Endothelial cell of umbilical vein (primary cell): Measurements from ENCODE around the gene AKNA. TPM values are rescaled to one million over a fixed set of nuclear protein-coding genes. Genes with fewer than 3 reads are reported as not detected.

Source experiments
- BruUV-seq: library from RNA; stranded (reverse); fragments of 400-500 nt; replicated peaks from 2 replicates; lab custom pipeline; 2021; lab: Mats Ljungman, UMichigan
- CTCF ChIA-PET: fragments of 300-600, 350-600 bp; sonication (Branson Sonifier 250); formaldehyde crosslinking; loops from one replicate; lab custom pipeline; 2021; ENCODE audit warnings: antibody characterized with exemption, inconsistent platforms; lab: Charles Lee
- POLR2A ChIA-PET: fragments of 300-600, 350-600 bp; sonication (Branson Sonifier 250); formaldehyde crosslinking; loops from one replicate; lab custom pipeline; 2021; ENCODE audit warnings: antibody characterized with exemption, inconsistent platforms; lab: Charles Lee
- DNase-seq: peaks from one replicate; pipeline ENCODE4 v3.0.0-alpha.2; 2011; ENCODE audit warnings: low read depth, low spot score
- FAIRE-seq: peaks from 2 replicates; lab custom pipeline; 2011; peaks lifted over from hg19 to GRCh38; lab: Jason Lieb, UNC
- H2AFZ ChIP-seq: 2 replicates; pipeline ENCODE4 v1.6.0; 2012; ENCODE audit warnings: low read depth, low read length, control low read depth, inconsistent platforms
- H3K27ac ChIP-seq: 2 replicates; pipeline ENCODE4 v1.5.1; 2011; ENCODE audit warnings: low read depth, mild to moderate bottlenecking, control low read depth, low read length, moderate library complexity; ENCODE audit not compliant: insufficient read depth
- H3K27me3 ChIP-seq, 2 experiments: 2 replicates each; pipeline versions ENCODE4 v1.6.0 to v1.6.1; 2011; ENCODE audit warnings: low read length in 2 of 2, mixed read lengths in 1 of 2; ENCODE audit not compliant: control insufficient read depth in 2 of 2, insufficient read depth in 2 of 2
- H3K36me3 ChIP-seq, 2 experiments: 2 replicates in 1 of 2; 3 replicates in 1 of 2; pipeline ENCODE4 v1.5.1; 2011; ENCODE audit warnings: low read length in 2 of 2, mild to moderate bottlenecking in 1 of 2, moderate library complexity in 1 of 2; ENCODE audit not compliant: control insufficient read depth in 2 of 2, insufficient read depth in 2 of 2; ENCODE audit errors: extremely low read depth in 1 of 2
- H3K4me1 ChIP-seq: 3 replicates; pipeline ENCODE4 v1.5.1; 2011; ENCODE audit warnings: mild to moderate bottlenecking, low read length; ENCODE audit not compliant: control insufficient read depth, insufficient read depth; ENCODE audit errors: extremely low read depth
- H3K4me2 ChIP-seq: 2 replicates; pipeline ENCODE4 v1.6.1; 2011; ENCODE audit warnings: low read length, control low read depth, mixed read lengths; ENCODE audit not compliant: insufficient read depth
- H3K4me3 ChIP-seq, 3 experiments: fragments of 200-600 bp in 1 of 3; sonication (generic), shearing (Covaris generic) in 1 of 3; replicated peaks in 1 of 3; 2 replicates each; pipeline ENCODE4 v1.5.1; 2011 to 2016; ENCODE audit warnings: control low read depth in 3 of 3, low read length in 3 of 3, mild to moderate bottlenecking in 2 of 3, inconsistent platforms in 1 of 3, low read depth in 1 of 3, moderate library complexity in 1 of 3; ENCODE audit not compliant: insufficient read depth in 1 of 3
- H3K79me2 ChIP-seq: 2 replicates; pipeline ENCODE4 v1.6.0; 2012; ENCODE audit warnings: low read length, inconsistent platforms; ENCODE audit not compliant: control insufficient read depth, insufficient read depth
- H3K9ac ChIP-seq: replicated peaks from 2 replicates; pipeline ENCODE3; 2011; ENCODE audit warnings: low read length, control low read depth; ENCODE audit not compliant: insufficient read depth; ENCODE audit errors: extremely low read depth
- H3K9me1 ChIP-seq: replicated peaks from 3 replicates; pipeline ENCODE4 v1.6.0; 2011; ENCODE audit warnings: mild to moderate bottlenecking, low read length; ENCODE audit not compliant: control insufficient read depth, insufficient read depth; ENCODE audit errors: extremely low read depth
- H3K9me3 ChIP-seq: replicated peaks from 2 replicates; pipeline ENCODE4 v1.5.1; 2012; ENCODE audit warnings: low read length, inconsistent platforms; ENCODE audit not compliant: control insufficient read depth, insufficient read depth
- H4K20me1 ChIP-seq: replicated peaks from 2 replicates; pipeline ENCODE3; 2011; ENCODE audit warnings: mild to moderate bottlenecking, low read length; ENCODE audit not compliant: control insufficient read depth, insufficient read depth; ENCODE audit errors: extremely low read depth
- EZH2 ChIP-seq: IDR thresholded peaks from 2 replicates; pipeline ENCODE4 v1.6.1; 2012; ENCODE audit warnings: borderline replicate concordance, low read depth, mild to moderate bottlenecking, moderate library complexity, low read length, inconsistent platforms; ENCODE audit not compliant: severe bottlenecking
- FOS ChIP-seq: IDR thresholded peaks from 2 replicates; pipeline ENCODE4 v1.6.1; 2011; ENCODE audit warnings: mild to moderate bottlenecking, low read length, moderate library complexity, borderline replicate concordance; ENCODE audit not compliant: insufficient read depth
- GATA2 ChIP-seq: IDR thresholded peaks from 2 replicates; pipeline ENCODE4 v1.7.0; 2011; ENCODE audit warnings: low read depth, mild to moderate bottlenecking, moderate library complexity, mixed read lengths, low read length; ENCODE audit not compliant: insufficient read length, insufficient read depth
- JUN ChIP-seq: IDR thresholded peaks from 2 replicates; pipeline ENCODE4 v1.6.1; 2011; ENCODE audit warnings: borderline replicate concordance, low read depth; ENCODE audit not compliant: insufficient read length, insufficient read depth
- MAX ChIP-seq: IDR thresholded peaks from 2 replicates; pipeline ENCODE4 v1.6.1; 2011; ENCODE audit not compliant: insufficient read depth, insufficient read length
- MYC ChIP-seq: IDR thresholded peaks from one replicate; pipeline ENCODE4 v1.6.1; 2011; ENCODE audit warnings: mild to moderate bottlenecking, low read depth, low read length
- POLR2A ChIP-seq: IDR thresholded peaks from 2 replicates; pipeline ENCODE4 v1.6.1; 2012; ENCODE audit warnings: low read depth, mild to moderate bottlenecking, control low read depth, low read length
- POLR2AphosphoS5 ChIP-seq: IDR thresholded peaks from 2 replicates; pipeline ENCODE4 v1.6.1; 2012; ENCODE audit warnings: low read depth, mild to moderate bottlenecking, control low read depth, low read length, moderate library complexity; ENCODE audit not compliant: insufficient read depth
- dilution Hi-C: fragments of 300-500 bp; cut with MboI; formaldehyde crosslinking; loops from one replicate; pipeline ENCODE4 v1.15.0; 2019; ENCODE audit warnings: low sequenced_read_pairs; ENCODE audit not compliant: extremely low pct_ligation_motif_present
- intact Hi-C: fragments of 100-400 bp; cut with micrococcal nuclease; formaldehyde crosslinking; loops from one replicate; pipeline ENCODE4 v1.10.0; 2022
- polyA plus RNA-seq, 4 experiments: library from polyadenylated mRNA; depleted of rRNA in 3 of 4; stranded (reverse) in 3 of 4; unstranded in 1 of 4; fragments of >200 nt; gene quantifications; 2 replicates each; pipeline versions ENCODE4 v1.2.1 to v1.2.3, GENCODE V29; 2011 to 2012; ENCODE audit warnings: missing spikeins in 1 of 4
- total RNA-seq: library from RNA; stranded (reverse); gene quantifications from 2 replicates; pipeline ENCODE4 v1.2.3, GENCODE V29; 2021
- TF ChIP-seq, protein P1 (sequence below), 2 donors: IDR thresholded peaks; 1 replicate in 1 of 2; 2 replicates in 1 of 2; pipeline ENCODE4 v1.5.1; 2011; ENCODE audit warnings: low read length in 2 of 2, mild to moderate bottlenecking in 2 of 2, moderate library complexity in 2 of 2, control low read depth in 1 of 2, inconsistent platforms in 1 of 2, low read depth in 1 of 2; ENCODE audit not compliant: insufficient read depth in 1 of 2; ENCODE audit errors: extremely low read depth in 1 of 2

The AKNA gene
- total and polyA plus RNA-seq, 2 donors (not counting 3 experiments of a cell fraction or from before 2014, with no cell fraction given): 11.3 to 22.4 TPM

DNA sequence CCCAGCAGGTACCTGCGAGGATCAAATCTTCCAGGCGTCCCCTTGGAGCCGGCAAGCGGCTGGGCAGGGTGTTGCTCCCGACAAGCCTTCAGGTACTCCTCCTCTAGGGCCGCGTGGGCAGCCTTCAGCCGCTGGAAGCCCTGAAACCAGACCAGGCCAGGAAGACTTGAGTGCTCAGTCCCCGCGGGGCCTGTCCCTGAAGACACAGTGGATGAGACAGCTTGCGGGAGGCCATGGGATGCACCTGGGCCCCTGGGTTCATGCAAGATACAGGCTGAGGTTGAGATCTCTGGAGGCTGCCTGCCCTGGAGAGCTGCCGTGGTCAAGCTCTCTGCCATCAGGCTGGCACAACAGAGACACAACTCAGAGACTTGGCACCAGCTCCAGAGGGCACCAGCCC, 25.4 kb downstream of the AKNA start:
- Histone ChIP-seq H3K9me3 (no peaks in the 10 kb centered on the region), H3K36me3 (peaks cover 6 to 39% of the 10 kb centered on the region in 2 experiments), H3K4me3 (no peak overlapping the region), H3K4me2 (no peak overlapping the region), H3K27me3 (no peaks in the 10 kb centered on the region), H3K4me1 (no peaks in the 10 kb centered on the region), H2AFZ (no peak overlapping the region), H3K9ac (no peak overlapping the region), H3K9me1 (no peaks in the 10 kb centered on the region), H4K20me1 (no peaks in the 10 kb centered on the region), H3K79me2 (no peaks in the 10 kb centered on the region), H3K27ac (no peak overlapping the region)
- FAIRE-seq (no peak), DNase-seq (no peak)
- intact Hi-C loops: no loop called here
- POLR2A ChIA-PET: no interaction called here
- dilution Hi-C loops: no loop called here
- TF ChIP-seq JUN: no peak
- no peak for TF ChIP-seq FOS
- TF ChIP-seq GATA2: no peak
- TF ChIP-seq EZH2: no peak
- TF ChIP-seq MYC: no peak
- TF ChIP-seq POLR2A: no peak
- no peak for TF ChIP-seq MAX
- CTCF ChIA-PET: no interaction called here
- BruUV-seq: no TSS peak

DNA sequence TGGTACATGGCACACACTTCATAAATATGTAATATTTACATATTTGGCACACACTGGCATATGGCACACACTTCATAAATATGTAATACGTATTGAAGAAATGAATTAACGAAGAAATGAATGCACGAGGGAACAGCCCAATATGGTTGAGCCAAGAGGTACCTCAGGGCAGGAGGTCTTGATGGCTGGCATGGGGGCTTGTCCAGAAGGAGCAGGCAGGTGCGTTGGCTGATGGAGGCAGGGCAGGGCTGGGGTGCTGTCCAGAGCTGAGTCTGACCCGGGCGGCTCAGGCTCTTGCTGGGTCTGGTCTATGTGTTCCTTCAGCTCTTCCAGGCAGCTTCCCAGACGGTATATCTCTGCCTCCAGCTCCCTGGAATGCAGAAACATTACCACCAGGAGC, 26.2 kb downstream of the AKNA start:
- FAIRE-seq: no peak

More for the DNA sequence above, 26.2 kb downstream of the AKNA start:
- POLR2A ChIA-PET: no interaction called here
- H3K27me3 ChIP-seq: no peaks in the 10 kb centered on the region
- no peak overlapping the region for H2AFZ ChIP-seq
- no peak for TF ChIP-seq POLR2A
- TF ChIP-seq, protein P1, sequence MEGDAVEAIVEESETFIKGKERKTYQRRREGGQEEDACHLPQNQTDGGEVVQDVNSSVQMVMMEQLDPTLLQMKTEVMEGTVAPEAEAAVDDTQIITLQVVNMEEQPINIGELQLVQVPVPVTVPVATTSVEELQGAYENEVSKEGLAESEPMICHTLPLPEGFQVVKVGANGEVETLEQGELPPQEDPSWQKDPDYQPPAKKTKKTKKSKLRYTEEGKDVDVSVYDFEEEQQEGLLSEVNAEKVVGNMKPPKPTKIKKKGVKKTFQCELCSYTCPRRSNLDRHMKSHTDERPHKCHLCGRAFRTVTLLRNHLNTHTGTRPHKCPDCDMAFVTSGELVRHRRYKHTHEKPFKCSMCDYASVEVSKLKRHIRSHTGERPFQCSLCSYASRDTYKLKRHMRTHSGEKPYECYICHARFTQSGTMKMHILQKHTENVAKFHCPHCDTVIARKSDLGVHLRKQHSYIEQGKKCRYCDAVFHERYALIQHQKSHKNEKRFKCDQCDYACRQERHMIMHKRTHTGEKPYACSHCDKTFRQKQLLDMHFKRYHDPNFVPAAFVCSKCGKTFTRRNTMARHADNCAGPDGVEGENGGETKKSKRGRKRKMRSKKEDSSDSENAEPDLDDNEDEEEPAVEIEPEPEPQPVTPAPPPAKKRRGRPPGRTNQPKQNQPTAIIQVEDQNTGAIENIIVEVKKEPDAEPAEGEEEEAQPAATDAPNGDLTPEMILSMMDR (IDR thresholded peaks at IDR 0.05; ENCODE audit: extremely low read depth in 1 of 2, insufficient read depth in 1 of 2, low read depth in 1 of 2, low read length in 2 of 2): no peak
- no peak for TF ChIP-seq EZH2
- no peak for TF ChIP-seq MAX
- no peak for TF ChIP-seq GATA2
- no peak for TF ChIP-seq FOS
- no peak for TF ChIP-seq MYC
- no peak for TF ChIP-seq JUN
- no peak for TF ChIP-seq POLR2AphosphoS5
- no peak overlapping the region for H3K9ac ChIP-seq
- H3K36me3 ChIP-seq: peaks cover 9 to 44% of the 10 kb centered on the region in 2 experiments
- H3K4me1 ChIP-seq: no peaks in the 10 kb centered on the region
- intact Hi-C loops (no loop called here), dilution Hi-C loops (no loop called here)
- no peaks in the 10 kb centered on the region for H3K9me1 ChIP-seq
- no peak overlapping the region for H3K4me2 ChIP-seq
- CTCF ChIA-PET: no interaction called here
- no peaks in the 10 kb centered on the region for H3K9me3 ChIP-seq
- no peaks in the 10 kb centered on the region for H4K20me1 ChIP-seq
- no peaks in the 10 kb centered on the region for H3K79me2 ChIP-seq
- H3K4me3 ChIP-seq: no peak overlapping the region
- no peak overlapping the region for H3K27ac ChIP-seq
- BruUV-seq: no TSS peak
- no peak for DNase-seq
